Thoracic aorta (tissue), 2 donors: ENCODE data around the gene PDIA6. TPM values are rescaled to one million over a fixed set of nuclear protein-coding genes. Genes with fewer than 3 reads are reported as not detected.

Source experiments
- ATAC-seq: fragments of 150-250 bp; one replicate; pipeline ENCODE4 v1.8.0; 2017; ENCODE audit warnings: low read depth; ENCODE audit not compliant: insufficient number of reproducible peaks, low FRiP score
- DNase-seq: peaks from one replicate; pipeline ENCODE4 v3.0.0-alpha.2; 2020; ENCODE audit warnings: low spot score
- H3K27ac ChIP-seq, 2 donors: fragments of 200-600 bp; sonication (generic); 1 replicate in 1 of 2; 2 replicates in 1 of 2; pipeline ENCODE4 v1.5.1; 2016; ENCODE audit warnings: mild to moderate bottlenecking in 2 of 2, moderate library complexity in 2 of 2
- H3K27me3 ChIP-seq: fragments of 200-600 bp; sonication (generic); replicated peaks from 2 replicates; pipeline ENCODE4 v1.6.0; 2016; ENCODE audit warnings: mild to moderate bottlenecking; ENCODE audit not compliant: insufficient read depth
- H3K36me3 ChIP-seq: fragments of 200-600 bp; sonication (generic); one replicate; pipeline ENCODE4 v1.5.1; 2016
- H3K4me1 ChIP-seq, 2 donors: fragments of 200-600 bp; sonication (generic); 1 replicate in 1 of 2; 2 replicates in 1 of 2; pipeline versions ENCODE4 v1.5.1 to v1.6.0; 2016; ENCODE audit warnings: low read depth in 2 of 2, mild to moderate bottlenecking in 1 of 2; ENCODE audit not compliant: control insufficient read depth in 1 of 2
- H3K4me3 ChIP-seq: fragments of 200-600 bp; sonication (generic); 2 replicates; pipeline ENCODE4 v1.5.1; 2016; ENCODE audit warnings: mild to moderate bottlenecking
- H3K9me3 ChIP-seq: fragments of 200-600 bp; sonication (generic); 2 replicates; pipeline ENCODE4 v1.5.1; 2016
- CTCF ChIP-seq: fragments of 200-600 bp; sonication (generic); IDR thresholded peaks from one replicate; pipeline ENCODE4 v1.5.1; 2019; ENCODE audit warnings: antibody characterized with exemption
- total RNA-seq, 2 donors: library from RNA; depleted of rRNA; stranded (reverse); fragments of >200 nt; gene quantifications; one replicate each; pipeline versions ENCODE4 v1.1.0 to v1.2.3, GENCODE V29; 2016

Gene PDIA6
- total RNA-seq, 2 donors from 2014 or later: 94.9 to 100 TPM

GRCh38 chr2:10750610-10751009 is 62.0 kb downstream of the PDIA6 start:
- TF ChIP-seq CTCF: no peak
- Histone ChIP-seq H3K27me3 (no peaks in the 10 kb centered on the region), H3K27ac (no peak overlapping the region), H3K4me3 (no peak overlapping the region), H3K9me3 (no peaks in the 10 kb centered on the region), H3K36me3 (no peaks in the 10 kb centered on the region), H3K4me1 (no peaks in the 10 kb centered on the region)
- ATAC-seq (no peak), DNase-seq (no peak)

- H3K36me3 ChIP-seq: no peaks in the 10 kb centered on the region
- ATAC-seq (no peak), DNase-seq (no peak)
- H3K4me1 ChIP-seq: no peaks in the 10 kb centered on the region
- no peaks in the 10 kb centered on the region for H3K27me3 ChIP-seq
- H3K4me3 ChIP-seq: no peak overlapping the region
- TF ChIP-seq CTCF: no peak
- no peak overlapping the region for H3K27ac ChIP-seq
- H3K9me3 ChIP-seq: no peaks in the 10 kb centered on the region
These were observed 69.9 kb downstream of the PDIA6 start for GRCh38 chr2:10742666-10743065.

- DNase-seq (no peak), ATAC-seq (no peak)
- Histone ChIP-seq H3K27me3 (no peaks in the 10 kb centered on the region), H3K36me3 (no peaks in the 10 kb centered on the region), H3K4me3 (no peak overlapping the region), H3K4me1 (no peaks in the 10 kb centered on the region), H3K27ac (no peak overlapping the region), H3K9me3 (no peaks in the 10 kb centered on the region)
- TF ChIP-seq CTCF: no peak
These were observed 71.4 kb downstream of the PDIA6 start for GRCh38 chr2:10741139-10741538.

- Histone ChIP-seq H3K27ac (no peak overlapping the region), H3K36me3 (no peaks in the 10 kb centered on the region), H3K4me1 (no peaks in the 10 kb centered on the region), H3K9me3 (no peaks in the 10 kb centered on the region), H3K27me3 (no peaks in the 10 kb centered on the region), H3K4me3 (no peak overlapping the region)
- DNase-seq (no peak), ATAC-seq (no peak)
- TF ChIP-seq CTCF: no peak
These were observed 72.4 kb downstream of the PDIA6 start for GRCh38 chr2:10740226-10740625.

- H3K4me3 ChIP-seq: no peak overlapping the region
- DNase-seq: no peak
- H3K27me3 ChIP-seq: no peaks in the 10 kb centered on the region
- H3K9me3 ChIP-seq: no peaks in the 10 kb centered on the region
- H3K4me1 ChIP-seq: no peaks in the 10 kb centered on the region
- no peaks in the 10 kb centered on the region for H3K36me3 ChIP-seq
- ATAC-seq: no peak
- H3K27ac ChIP-seq: no peak overlapping the region
- no peak for TF ChIP-seq CTCF
These were observed 74.4 kb downstream of the PDIA6 start for GRCh38 chr2:10738192-10738591.
